ENCODE data around the gene RSPH6A.

RSPH6A gene

GRCh38 chr19:45780146-45780447 lies 35.0 kb downstream of the RSPH6A start:
- no peak for DNase-seq (ENCODE audit: low spot score)

GRCh38 chr19:45779231-45780145 lies 35.6 kb downstream of the RSPH6A start:
- peak; percentile 92 for DNase-seq (ENCODE audit: low spot score)

DNA sequence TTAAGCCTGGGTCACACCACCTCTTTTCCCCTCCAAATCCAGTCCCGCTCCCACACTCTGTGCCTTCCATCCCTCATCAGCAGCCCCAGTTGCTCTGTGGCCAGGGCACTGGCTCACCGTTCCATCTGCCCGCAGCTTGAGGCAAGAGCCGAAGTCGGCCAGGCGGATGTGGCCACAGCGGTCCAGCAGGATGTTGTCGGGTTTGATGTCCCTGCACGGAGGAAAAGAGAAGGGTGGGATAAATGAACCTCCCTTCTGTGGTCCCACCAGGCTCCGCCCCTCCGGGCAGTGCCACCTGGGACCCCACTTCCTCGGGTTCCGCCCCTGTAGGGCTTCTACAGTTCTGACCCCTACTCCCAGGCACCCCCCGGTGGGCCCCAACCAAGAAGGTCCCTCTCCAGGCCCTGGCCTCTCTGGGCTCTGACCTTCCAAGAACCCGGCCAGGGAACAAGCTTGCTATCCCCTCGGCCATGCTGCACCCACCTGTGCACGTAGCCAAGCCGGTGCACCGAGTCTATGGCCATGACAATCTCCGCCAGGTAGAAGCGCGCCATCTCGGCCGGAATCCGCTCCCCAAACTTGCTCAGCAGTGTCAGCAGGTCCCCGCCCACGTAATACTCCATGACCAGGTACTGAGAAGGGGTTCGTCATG lies 37.0 kb downstream of the RSPH6A start:
- DNase-seq (ENCODE audit: low spot score): no peak

DNA sequence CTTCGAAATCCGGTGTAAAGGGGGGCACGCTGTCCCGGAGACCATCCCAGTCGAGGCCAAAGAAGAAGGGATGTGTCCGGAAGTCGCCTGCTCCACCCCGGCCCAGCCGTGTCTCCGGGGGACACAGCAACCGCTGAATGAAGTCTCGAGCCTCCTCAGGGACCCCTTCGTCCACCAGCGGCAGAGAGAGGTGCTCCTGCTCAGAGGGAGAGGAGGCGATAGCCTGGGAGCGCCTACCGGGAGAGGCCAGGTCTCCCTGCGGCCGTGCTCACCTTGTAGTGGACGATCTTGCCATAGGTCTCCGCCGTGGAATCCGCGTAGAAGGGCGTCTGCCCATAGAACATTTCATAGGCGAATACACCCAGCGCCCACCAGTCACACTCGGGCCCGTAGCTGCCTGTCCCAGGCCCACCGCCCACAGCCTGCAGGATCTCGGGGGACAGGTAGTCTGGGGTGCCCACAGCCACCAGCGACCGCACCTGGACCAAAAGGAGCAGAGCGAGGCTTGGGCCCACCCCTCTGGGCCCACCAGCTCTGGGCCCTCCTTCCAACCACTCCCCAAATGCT lies 37.6 kb downstream of the RSPH6A start:
- DNase-seq (ENCODE audit: low spot score): no peak

GRCh38 chr19:45774765-45775164 lies 40.3 kb downstream of the RSPH6A start:
- no peak for DNase-seq (ENCODE audit: low spot score)

DNA sequence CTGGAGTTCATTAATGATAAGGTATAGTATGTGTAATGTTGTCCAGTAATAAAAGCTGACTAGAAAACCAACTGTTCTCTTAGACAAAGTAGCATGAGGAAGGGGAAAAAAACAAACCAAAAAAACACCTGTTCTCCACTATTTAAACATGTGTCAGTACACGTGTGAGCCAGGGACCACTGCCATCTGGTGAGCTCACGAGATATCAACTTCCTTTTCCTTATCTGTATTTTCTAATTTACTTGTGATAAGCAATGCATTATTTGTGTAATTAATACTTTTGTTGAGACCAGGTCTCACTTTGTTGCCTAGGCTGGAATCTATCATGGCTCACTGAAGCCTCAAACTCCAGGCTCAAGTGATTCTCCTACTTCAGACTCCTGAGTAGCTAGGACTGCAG lies 41.7 kb downstream of the RSPH6A start:
- peak; percentile 82 for DNase-seq (ENCODE audit: low spot score)

DNA sequence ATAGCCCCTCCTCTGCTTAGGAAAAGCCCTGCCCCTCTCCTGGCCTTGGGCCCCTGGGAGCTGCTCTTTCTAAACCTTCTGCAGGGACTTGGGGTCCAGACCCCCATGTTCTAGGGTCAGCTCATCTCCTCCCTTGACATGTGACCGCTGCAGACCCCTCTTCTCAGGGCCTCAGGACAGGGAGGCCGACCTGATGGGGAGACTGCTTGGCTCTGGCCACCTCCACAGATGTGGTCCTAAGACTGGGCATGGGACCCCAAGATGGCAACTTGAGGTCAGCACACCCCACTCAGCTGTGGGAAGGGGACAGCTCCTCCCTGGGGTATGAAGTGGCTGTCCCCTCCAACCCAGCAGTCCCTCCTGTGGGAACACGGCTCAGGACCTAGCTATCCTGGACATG lies 42.2 kb downstream of the RSPH6A start:
- no peak for DNase-seq (ENCODE audit: low spot score)

GRCh38 chr19:45772130-45772840 lies 42.8 kb downstream of the RSPH6A start:
- peak; percentile 36 for DNase-seq (ENCODE audit: low spot score)

- DNase-seq (ENCODE audit: low spot score): no peak
These were observed 43.7 kb downstream of the RSPH6A start for GRCh38 chr19:45771311-45771933.

DNA sequence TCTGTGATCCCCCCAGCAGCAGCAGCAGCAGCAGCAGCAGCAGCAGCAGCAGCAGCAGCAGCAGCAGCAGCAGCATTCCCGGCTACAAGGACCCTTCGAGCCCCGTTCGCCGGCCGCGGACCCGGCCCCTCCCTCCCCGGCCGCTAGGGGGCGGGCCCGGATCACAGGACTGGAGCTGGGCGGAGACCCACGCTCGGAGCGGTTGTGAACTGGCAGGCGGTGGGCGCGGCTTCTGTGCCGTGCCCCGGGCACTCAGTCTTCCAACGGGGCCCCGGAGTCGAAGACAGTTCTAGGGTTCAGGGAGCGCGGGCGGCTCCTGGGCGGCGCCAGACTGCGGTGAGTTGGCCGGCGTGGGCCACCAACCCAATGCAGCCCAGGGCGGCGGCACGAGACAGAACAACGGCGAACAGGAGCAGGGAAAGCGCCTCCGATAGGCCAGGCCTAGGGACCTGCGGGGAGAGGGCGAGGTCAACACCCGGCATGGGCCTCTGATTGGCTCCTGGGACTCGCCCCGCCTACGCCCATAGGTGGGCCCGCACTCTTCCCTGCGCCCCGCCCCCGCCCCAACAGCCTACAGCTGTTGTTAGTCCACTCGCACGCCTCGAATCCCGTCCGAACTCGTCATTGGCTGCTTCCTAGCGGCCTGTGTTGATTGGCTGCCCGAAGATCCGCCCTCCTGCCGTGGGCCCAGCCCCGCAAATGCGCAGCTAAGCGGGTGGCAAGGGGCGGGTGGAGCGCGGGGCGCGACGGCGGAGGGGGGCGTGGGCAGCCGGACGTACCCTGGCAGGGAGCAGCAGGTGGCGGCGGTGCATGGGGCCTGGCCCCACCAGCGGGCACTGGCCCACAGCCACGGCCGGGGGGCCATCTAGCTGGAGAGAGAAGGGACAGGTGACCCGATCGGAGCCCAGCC lies 44.7 kb downstream of the RSPH6A start:
- DNase-seq (ENCODE audit: low spot score): peak; percentile 96

DNA sequence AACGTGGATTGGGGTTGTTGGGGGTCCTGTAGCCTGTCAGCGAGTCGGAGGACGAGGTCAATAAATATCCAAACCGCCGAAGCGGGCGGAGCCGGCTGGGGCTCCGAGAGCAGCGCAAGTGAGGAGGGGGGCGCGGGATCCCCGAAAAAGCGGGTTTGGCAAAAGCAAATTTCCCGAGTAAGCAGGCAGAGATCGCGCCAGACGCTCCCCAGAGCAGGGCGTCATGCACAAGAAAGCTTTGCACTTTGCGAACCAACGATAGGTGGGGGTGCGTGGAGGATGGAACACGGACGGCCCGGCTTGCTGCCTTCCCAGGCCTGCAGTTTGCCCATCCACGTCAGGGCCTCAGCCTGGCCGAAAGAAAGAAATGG lies 45.3 kb downstream of the RSPH6A start:
- DNase-seq (ENCODE audit: low spot score): peak; percentile 73

DNA sequence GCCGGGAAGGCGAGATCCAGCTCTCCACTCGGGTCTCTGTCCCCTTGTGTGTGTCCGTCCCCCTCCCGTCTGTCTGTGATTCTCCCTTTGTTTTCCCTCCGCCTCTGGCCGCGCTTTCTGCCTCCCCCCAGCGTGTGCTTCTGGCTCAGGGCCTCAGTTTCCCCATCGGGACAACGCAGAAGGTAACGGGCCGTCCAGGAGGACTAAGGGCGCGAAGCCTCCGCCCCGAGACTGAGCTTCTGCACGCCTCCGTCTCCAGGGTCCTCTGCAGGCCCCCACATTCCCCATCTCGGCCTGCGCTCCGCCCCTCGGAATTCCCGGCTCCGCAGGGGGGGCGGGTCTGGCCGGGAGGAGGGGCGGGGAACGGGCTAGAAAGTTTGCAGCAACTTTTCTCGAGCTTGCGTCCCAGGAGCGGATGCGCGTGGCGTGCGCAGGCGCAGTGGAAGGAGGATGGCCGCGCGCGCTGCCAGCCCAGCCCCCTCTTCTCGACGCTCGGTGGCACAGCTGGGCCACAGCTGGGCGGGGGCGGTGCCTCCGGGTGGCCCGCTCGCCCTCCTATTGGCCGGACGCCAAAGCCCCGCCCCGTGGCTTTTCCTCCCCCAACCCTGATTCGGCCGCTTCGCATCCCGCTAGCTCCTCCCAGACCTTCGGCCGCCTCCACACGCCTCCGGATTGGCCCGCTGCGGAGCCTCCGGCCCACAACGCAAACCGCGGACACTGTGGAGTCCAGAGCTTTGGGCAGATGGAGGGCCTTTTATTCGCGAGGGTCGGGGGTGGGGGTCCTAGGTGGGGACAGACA lies 45.9 kb downstream of the RSPH6A start, which contains the start of gene SIX5:
Gene SIX5, minus strand, starts transcription at position 269 of the 799 bp plus-strand sequence. CDS start 408 bp downstream, outside the sequence.
- DNase-seq (ENCODE audit: low spot score): peak; percentile 97

- DNase-seq (ENCODE audit: low spot score): peak; percentile 60
These were observed 46.5 kb downstream of the RSPH6A start for GRCh38 chr19:45768655-45768983.

DNA sequence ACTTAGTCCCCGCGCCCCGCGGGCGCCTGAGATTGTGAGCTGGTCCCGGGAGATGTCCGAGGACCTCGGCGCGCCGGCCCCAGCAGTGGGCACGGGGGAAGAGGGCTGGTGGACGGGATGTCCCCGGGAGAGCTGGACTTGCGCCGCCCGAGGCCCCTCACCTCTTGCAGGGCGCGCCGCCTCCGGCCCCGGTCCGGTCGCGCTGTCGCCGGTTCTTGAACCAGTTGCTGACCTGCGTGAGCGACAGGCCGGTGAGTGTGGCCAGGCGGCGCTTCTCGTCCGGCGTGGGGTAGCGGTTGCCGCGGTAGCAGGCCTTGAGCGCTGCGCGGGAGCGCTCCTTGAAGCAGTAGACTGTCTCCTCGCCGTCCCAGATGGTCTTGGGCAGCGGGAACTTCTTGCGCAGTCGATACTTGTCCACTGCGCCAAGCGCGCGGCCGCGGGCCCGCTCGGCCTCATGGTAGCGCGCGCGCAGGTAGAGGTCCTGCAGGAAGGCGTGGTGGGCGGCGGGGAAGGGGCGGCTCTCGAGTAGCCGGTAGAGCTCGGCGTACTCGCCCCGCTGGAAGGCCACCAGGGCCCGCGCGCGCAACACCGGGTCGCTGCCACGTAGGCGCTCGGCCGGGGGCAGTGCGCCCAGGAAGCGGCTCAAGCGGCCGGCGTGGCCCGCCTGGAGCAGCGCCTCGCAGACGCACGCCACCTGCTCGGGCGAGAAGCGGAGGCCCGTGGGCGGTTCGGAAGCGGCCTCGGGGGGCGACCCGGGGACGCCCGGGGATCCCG lies 47.0 kb downstream of the RSPH6A start:
- no peak for DNase-seq (ENCODE audit: low spot score)

- DNase-seq (ENCODE audit: low spot score): no peak
These were observed 47.7 kb downstream of the RSPH6A start for GRCh38 chr19:45767410-45767880.

DNA sequence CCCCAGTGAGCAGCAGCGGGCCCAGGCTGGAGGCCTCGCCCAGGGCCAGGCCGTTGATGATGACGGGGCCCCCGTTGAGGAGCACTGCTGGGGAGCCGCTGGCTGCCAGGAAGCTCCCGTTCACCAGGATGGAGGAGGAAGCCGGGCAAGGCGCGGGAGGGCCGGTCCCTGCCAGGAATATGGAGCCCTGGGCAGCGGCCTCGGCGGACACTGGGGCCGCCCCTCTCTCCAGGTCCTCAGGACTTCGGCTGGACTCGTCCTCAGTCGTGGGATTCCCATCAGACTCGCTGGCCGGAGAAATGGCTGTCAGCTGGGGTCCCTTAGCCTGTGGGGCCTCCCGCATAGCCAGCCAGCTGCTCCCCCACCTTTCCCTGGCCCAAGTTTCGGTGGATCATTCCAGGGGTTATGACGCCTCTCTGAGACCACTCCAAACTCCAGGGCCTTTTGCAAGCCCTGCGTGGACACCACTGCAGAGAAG lies 48.2 kb downstream of the RSPH6A start:
- no peak for DNase-seq (ENCODE audit: low spot score)

DNA sequence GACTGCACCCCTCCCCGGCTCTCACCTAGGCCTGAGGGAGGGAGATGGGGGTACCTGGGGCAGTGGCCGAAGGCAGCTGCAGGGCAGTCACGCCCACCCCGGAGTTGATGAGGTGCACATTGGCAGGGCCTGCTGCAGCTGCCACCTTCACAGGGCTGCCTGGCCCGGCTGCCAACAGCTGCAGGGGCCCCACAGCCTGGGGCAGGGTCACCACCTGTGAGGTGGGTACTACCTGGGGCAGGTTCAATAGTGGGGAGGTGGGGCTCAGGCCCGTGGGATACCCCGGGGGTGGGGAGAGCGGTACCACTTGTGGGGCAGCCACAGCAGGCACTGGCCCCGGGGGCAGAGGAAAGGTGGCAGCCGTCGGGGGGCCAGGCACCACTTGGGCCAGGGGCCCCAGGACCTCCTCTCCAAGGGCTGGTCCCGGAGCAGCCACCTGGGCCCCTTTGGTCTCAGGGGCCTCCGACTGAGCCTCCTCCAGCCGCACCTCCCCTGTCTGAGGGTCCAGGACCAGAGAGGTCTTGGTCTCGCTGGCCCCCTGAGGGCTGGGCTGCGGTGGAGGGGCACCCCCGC lies 48.7 kb downstream of the RSPH6A start:
- no peak for DNase-seq (ENCODE audit: low spot score)

DNA sequence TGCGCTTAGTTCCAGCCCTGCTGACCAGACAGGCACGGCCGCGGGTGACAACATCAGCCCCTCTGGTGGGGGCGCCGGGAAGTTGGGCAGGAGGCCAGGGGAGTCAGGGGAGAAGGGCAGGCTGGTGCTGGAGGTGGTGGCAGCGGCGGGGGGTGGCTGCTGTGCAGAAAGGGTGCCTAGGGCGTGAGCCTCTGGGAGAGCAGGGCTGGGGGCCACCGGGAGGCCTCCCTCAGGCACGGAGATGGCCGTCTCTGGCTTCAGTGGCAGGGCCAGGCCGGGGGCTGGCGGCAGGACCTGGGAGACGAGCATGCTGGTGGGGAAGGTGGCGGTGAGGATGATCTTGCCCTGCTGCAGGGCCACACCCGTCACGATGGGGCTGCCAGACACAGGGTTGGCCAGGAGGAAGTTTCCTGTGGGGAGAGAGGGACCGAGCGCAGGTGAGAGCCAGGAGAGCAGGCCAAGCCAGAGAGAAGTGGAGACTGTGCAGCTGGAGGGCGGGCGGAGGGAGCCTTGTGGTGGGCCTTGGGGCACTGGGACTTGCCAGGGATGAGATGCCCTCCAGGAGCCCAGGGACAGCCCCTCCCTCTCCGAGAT lies 49.3 kb downstream of the RSPH6A start:
- DNase-seq (ENCODE audit: low spot score): no peak
